ENCODE data around the gene NKAIN1. TPM values are rescaled to one million over a fixed set of nuclear protein-coding genes. Genes with fewer than 3 reads are reported as not detected.

NKAIN1 gene
- total and polyA plus RNA-seq, 2 donors (not counting 1 experiment from before 2014, with no cell fraction given), result not detected

- no peaks in the 10 kb centered on the region for H3K36me3 ChIP-seq (replicated peaks in 1 of 2; ENCODE audit: control extremely low read depth in 1 of 2, control insufficient read depth in 1 of 2, extremely low read depth in 1 of 2, insufficient read depth in 2 of 2, low read length in 1 of 2)
- no peak for ATAC-seq (ENCODE audit: low read depth)
- ChIA-PET POLR2A (no interaction called here), CTCF (no interaction called here)
- H3K4me3 ChIP-seq (ENCODE audit: control extremely low read depth in 1 of 5, extremely low read depth in 1 of 5, insufficient read depth in 1 of 5, low read depth in 2 of 5, low read length in 4 of 5), result no peak overlapping the region
- Mint-ChIP-seq H3K27ac (no peak overlapping the region), H3K9me3 (ENCODE audit: insufficient read depth) (no peaks in the 10 kb centered on the region), H3K4me1 (peaks cover 7% of the 10 kb centered on the region), H3K4me3 (no peak overlapping the region), H3K27me3 (peaks cover 43% of the 10 kb centered on the region)
- no peak overlapping the region for H3K9ac ChIP-seq (ENCODE audit: low read length)
- H2AFZ ChIP-seq (ENCODE audit: insufficient read depth, low read depth, low read length, poor library complexity, severe bottlenecking), result no peak overlapping the region
- H3K9me3 ChIP-seq (ENCODE audit: control extremely low read depth in 1 of 3, control insufficient read depth in 2 of 3, insufficient read depth in 1 of 3, low read length in 2 of 3), result no peaks in the 10 kb centered on the region
- no peaks in the 10 kb centered on the region for H4K20me1 ChIP-seq (ENCODE audit: control insufficient read depth, insufficient read depth, low read length, poor library complexity, severe bottlenecking)
- no CpG with 5 or more reads among the region's 4 CpGs for WGBS (ENCODE audit: insufficient coverage)
- TF ChIP-seq CTCF (IDR thresholded peaks at IDR 0.05), result no peak
- no peak for TF ChIP-seq EZH2 (IDR thresholded peaks at IDR 0.05; ENCODE audit: borderline replicate concordance, insufficient read depth, low read depth, low read length, poor library complexity, severe bottlenecking)
- no peaks in the 10 kb centered on the region for H3K79me2 ChIP-seq (ENCODE audit: control insufficient read depth, insufficient read depth, low read length)
- intact Hi-C loops (cut with micrococcal nuclease), result no loop called here
- H3K4me1 ChIP-seq (ENCODE audit: control insufficient read depth in 2 of 2, insufficient read depth in 2 of 2, low read length in 2 of 2), result peaks cover 6 to 12% of the 10 kb centered on the region in 2 donors
- no peak overlapping the region for H3K27ac ChIP-seq (ENCODE audit: low read length in 2 of 2)
- H3K4me2 ChIP-seq (replicated peaks; ENCODE audit: low read depth, low read length, poor library complexity, severe bottlenecking), result no peak overlapping the region
- no peak for DNase-seq
- peaks cover 0 to 31% (median 19%) of the 10 kb centered on the region in 4 experiments for H3K27me3 ChIP-seq (replicated peaks in 1 of 4; ENCODE audit: control extremely low read depth in 1 of 4, control insufficient read depth in 3 of 4, insufficient read depth in 4 of 4, low read length in 3 of 4)
Measured at GRCh38 chr1:31234870-31235269, 4.8 kb downstream of the NKAIN1 start.

GRCh38 chr1:31234123-31234708 lies 5.5 kb downstream of the NKAIN1 start:
- 53% methylated on average over 6 of the region's 12 CpGs for WGBS (ENCODE audit: insufficient coverage)
- Histone ChIP-seq H3K4me3 (ENCODE audit: control extremely low read depth in 1 of 5, extremely low read depth in 1 of 5, insufficient read depth in 1 of 5, low read depth in 2 of 5, low read length in 4 of 5) (no peak overlapping the region), H2AFZ (ENCODE audit: insufficient read depth, low read depth, low read length, poor library complexity, severe bottlenecking) (no peak overlapping the region), H3K27me3 (replicated peaks in 1 of 4; ENCODE audit: control extremely low read depth in 1 of 4, control insufficient read depth in 3 of 4, insufficient read depth in 4 of 4, low read length in 3 of 4) (peaks cover 0 to 30% (median 19%) of the 10 kb centered on the region in 4 experiments), H3K9ac (ENCODE audit: low read length) (no peak overlapping the region), H3K4me1 (ENCODE audit: control insufficient read depth in 2 of 2, insufficient read depth in 2 of 2, low read length in 2 of 2) (peaks cover 6 to 9% of the 10 kb centered on the region in 2 donors), H3K79me2 (ENCODE audit: control insufficient read depth, insufficient read depth, low read length) (no peaks in the 10 kb centered on the region), H3K36me3 (replicated peaks in 1 of 2; ENCODE audit: control extremely low read depth in 1 of 2, control insufficient read depth in 1 of 2, extremely low read depth in 1 of 2, insufficient read depth in 2 of 2, low read length in 1 of 2) (no peaks in the 10 kb centered on the region), H3K27ac (ENCODE audit: low read length in 2 of 2) (no peak overlapping the region), H4K20me1 (ENCODE audit: control insufficient read depth, insufficient read depth, low read length, poor library complexity, severe bottlenecking) (no peaks in the 10 kb centered on the region), H3K4me2 (replicated peaks; ENCODE audit: low read depth, low read length, poor library complexity, severe bottlenecking) (no peak overlapping the region), H3K9me3 (ENCODE audit: control extremely low read depth in 1 of 3, control insufficient read depth in 2 of 3, insufficient read depth in 1 of 3, low read length in 2 of 3) (no peaks in the 10 kb centered on the region)
- ChIA-PET CTCF (no interaction called here), POLR2A (no interaction called here)
- TF ChIP-seq CTCF (IDR thresholded peaks at IDR 0.05) (no peak), EZH2 (IDR thresholded peaks at IDR 0.05; ENCODE audit: borderline replicate concordance, insufficient read depth, low read depth, low read length, poor library complexity, severe bottlenecking) (no peak)
- intact Hi-C loops (cut with micrococcal nuclease), result no loop called here
- DNase-seq, result no peak
- Mint-ChIP-seq H3K4me1 (peaks cover 7% of the 10 kb centered on the region), H3K9me3 (ENCODE audit: insufficient read depth) (no peaks in the 10 kb centered on the region), H3K27me3 (peaks cover 43% of the 10 kb centered on the region), H3K4me3 (no peak overlapping the region), H3K27ac (no peak overlapping the region)
- ATAC-seq (ENCODE audit: low read depth), result no peak
